SIG-M5 treated with dmso at 0.1 percent for 504 hours (cell line): ENCODE data around the gene C3AR1.

Experiments used
- DNase-seq: peaks from one replicate; lab custom pipeline; 2025; ENCODE audit not compliant: unreplicated experiment; lab: John Stamatoyannopoulos, UW

The C3AR1 gene

DNA sequence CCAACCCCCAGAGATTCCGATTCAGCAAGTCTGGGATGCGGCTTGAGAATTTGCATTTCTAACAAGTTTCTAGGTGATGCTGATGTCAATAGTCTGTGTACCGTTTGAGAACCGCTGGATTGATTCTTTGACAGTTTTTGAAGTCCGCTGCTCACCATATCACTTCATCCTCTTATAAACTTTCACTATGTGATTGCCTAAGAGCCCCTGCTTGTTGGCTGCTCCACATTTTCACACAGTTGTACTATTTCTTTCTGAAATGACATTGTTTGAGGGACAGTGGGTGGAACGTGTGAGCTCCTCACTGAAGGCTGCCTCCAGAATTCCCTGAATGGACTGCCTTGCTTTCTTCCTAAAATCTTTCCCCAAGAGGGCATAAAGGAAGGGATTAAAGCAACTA, 7.7 kb downstream of the C3AR1 start:
- DNase-seq: peak; percentile 68

DNA sequence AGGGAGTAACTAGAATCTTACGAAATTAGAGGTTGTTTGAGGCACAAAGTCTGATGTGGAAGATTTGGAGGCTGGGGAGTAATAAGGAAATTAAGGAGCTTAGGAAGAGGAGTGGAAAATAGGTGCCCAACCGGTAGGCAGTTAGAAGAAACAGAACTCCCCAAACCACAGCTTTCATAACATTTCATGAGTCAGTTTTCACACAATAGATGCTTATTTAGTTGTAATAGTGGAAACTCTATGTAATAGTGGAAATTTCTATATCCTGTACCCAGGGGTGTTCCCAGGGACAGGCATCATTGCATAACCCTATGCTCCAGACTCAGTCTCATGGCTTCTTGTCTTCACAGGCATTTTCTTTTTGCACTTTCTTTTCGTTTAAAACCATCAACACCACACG, 8.3 kb downstream of the C3AR1 start:
- peak; percentile 98 for DNase-seq

DNA sequence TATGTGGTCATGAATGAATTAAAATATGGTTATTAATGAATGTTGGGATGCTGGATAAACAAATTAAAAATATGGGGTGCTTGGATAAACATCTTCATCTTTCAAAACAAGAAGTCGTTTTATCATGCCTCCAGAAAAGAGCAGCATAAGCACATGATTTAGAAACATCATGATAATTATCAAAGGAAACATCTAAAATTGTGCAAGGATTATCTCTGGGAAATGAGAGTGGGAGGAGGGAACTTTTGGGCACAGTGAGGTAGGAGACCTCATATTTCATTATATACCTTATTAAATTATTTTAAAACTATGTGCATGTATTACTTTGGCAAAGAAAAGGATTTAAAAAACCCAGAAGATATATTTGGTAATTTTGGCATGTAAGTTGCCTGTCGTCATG, 8.9 kb downstream of the C3AR1 start:
- no peak for DNase-seq

DNA sequence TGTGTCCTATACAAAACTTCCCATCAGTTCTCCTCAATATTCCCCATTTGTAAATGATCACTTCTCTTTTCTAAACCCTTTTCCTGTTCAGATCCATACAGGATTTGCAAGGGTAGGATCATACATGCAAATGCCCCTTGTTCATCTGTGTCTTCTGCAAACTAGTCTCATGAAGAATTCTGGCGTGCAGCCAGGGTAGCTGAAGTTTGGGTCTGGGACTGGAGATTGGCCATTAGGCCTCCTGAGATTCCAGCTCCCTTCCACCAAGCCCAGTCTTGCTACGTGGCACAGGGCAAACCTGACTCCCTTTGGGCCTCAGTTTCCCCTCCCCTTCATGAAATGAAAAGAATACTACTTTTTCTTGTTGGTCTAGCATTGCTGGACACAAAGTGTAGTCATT, 11.3 kb downstream of the C3AR1 start:
- no peak for DNase-seq

DNA sequence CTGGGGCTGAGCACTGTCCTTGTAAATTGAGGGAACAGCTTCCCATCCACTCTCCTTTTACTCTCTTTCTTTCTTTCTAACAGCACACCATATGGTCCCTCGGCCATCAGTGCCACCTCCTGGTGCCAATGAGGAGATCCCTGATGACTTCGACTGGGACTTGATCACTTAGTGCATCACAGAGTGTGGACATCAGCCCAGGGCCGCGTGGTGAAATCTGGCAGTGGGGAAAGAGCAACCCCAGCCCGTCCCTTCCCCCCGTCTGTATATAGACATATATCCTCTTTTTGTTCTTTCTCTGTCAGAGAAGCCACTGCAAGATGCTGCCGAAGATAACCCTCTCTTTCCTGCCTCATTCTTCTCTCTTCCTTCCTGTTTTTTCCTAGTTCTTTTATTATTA, 13.5 kb downstream of the C3AR1 start:
- peak; percentile 85 for DNase-seq

DNA sequence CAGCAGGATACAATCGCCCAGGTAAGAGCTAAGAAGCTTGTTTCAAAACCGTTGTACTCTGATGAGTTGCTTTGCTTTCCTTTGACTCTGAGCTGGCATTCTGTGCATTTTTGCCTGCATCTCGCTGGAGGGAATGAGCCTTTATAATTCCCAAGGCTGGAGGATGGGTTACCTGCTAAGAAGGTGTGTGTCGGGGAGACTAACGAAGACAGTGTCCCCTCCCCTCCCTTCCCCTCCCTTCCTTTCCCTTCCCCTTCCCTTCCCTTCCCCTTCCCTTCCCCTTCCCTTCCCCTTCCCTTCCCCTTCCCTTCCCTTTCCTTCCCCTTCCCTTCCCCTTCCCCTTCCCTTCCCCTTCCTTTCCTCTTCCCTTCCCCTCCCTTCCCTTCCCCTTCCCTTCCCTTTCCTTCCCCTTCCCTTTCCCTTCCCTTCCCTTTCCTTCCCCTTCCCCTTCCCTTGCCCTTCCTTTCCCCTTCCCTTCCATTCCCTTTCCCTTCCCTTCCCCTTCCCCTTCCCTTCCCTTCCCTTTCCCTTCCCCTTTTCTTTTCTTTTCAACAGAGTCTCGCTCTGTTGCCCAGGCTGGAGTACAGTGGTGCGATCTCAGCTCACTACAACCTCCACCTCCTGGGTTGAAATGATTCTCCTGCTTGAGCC, 15.4 kb downstream of the C3AR1 start:
- no peak for DNase-seq

DNA sequence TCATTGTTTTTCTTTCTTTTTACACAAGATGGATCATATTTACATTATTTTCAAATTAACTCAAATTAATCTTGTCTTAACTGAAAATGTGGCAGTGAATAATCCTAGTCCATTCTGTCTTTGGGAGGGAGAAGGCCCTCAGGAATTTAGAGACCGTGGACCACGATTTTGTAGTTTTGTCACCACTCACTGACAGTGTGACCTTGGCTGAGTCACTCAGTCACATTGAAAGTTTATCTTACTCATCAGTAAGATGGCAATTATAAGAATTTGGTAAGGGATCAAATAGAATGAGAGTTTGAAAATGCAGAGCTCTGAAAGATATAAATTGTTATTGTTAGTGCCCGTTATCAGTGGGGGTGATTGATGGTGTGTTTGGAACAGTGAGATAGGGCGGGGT, 17.3 kb downstream of the C3AR1 start:
- DNase-seq: no peak

DNA sequence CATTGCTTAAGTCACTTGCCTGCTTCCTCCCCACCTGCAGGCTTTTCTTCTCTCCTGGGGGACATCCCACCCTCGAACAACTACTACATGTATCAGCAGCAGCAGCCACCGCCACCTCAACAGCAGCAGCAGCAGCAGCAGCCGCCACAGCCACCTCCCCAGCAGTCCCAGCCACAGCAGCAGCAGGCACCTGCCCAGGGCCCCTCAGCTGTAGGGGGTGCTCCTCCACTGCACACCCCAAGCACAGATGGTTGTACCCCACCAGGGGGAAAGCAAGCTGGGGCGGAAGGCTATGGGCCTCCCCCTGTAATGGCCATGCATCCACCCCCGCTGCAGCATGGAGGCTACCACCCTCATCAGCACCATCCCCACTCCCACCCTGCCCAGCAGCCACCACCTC, 18.3 kb downstream of the C3AR1 start:
- DNase-seq: no peak

DNA sequence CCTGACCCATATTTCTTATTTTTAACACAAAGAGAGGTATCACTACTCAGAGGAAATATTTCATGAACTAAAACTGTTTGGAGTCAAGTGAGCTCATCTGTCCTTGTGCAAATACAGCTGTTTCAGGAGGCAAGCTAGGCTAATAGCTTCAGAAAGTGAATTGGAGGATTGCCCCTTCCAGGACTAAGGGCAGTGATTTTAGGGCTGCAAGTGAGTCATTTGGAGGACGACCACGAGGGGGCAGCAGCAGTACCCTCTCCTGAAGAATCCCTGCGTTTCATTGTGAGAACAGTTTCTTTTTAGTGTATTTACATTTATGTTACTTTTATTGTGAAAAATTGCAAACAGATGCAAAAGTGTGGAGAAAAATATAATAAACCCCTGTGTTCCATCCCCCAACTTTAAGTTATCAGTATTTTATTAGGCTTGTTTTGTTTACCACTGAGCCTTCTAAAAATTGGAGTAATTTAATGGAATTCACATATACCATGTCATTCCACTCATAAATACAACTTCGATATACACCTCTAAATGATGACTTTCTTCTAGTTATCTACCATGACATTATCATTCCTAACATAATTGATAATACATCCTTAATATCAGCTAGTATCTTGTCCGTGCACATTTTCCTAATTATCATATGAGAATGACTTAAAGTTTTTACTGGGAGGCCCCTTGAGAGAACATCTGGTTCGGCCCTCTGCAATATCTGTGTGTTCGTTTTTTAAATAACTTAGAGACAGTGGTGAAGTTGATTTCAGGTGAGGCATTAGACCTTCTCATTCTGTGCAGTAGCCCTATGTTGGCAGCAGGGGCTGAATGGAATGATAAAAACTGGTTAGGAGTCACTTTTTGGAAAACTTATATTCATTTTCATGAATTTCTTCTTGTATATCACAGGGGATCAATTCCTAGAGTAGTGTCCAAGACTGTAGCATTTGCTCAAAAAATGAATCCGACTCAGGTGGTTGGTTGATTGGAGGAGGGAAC, 19.9 kb downstream of the C3AR1 start:
- DNase-seq: peak; percentile 81

DNA sequence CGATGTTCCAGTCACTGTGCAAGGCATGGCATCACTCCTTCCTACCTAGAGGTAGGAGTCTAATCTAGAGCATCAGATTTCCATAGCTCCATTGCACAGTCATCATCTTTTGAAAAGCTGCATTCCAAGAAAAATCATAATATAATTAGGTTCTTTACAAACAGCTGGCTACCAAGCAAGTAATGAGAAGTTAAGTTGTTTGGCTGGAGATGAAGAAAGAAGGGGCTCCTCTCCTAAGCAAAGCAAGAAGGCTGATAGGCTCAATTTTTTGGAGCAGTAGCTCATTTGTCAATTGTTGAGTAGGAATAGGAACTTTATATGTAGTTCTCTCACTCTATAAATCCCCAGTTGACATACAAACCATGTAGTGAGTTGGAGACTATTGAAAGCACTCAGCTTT, 25.4 kb downstream of the C3AR1 start:
- no peak for DNase-seq

DNA sequence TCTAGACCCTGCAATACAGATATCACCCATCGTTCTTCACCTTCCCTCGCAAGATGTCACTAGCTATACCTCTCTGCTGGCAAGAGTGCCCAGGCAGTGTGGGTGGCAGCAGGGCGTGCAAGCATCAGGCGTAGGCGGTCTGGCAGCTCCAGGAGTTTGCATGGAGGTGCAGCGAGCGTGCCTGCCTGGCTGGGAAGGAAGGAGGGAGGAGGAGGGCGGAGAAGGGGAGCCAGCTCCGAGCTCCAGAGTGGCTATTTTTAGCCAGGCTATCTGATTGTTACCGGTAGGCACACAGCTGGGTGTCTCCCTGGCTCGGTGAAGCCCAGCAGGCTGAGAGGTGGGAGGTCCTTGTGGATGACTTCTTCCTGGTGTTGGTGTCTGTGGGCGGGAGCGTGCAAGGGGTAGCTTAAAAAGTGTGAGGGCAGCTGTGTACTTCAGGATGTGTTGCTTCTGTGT, 27.5 kb downstream of the C3AR1 start:
- no peak for DNase-seq

DNA sequence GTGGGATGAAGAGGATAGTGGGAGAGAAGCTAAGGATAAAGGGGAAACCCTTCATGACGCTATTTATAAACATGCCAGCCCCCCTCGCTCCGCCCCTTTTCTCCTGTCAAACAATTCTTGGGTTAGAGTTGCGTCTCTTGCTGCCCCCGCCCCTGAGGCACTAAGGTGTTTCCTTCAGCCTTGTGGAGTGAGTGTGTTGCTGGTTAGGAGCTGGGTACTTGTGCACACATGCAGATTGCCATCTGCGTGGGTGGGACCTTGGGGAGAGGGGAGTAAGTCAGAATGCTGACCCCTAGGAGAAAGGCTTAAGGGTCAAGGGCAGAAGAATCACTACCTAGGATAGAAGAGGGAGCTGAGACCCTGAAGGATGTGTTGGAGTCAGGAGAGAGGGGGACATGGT, 28.2 kb downstream of the C3AR1 start:
- DNase-seq: no peak

DNA sequence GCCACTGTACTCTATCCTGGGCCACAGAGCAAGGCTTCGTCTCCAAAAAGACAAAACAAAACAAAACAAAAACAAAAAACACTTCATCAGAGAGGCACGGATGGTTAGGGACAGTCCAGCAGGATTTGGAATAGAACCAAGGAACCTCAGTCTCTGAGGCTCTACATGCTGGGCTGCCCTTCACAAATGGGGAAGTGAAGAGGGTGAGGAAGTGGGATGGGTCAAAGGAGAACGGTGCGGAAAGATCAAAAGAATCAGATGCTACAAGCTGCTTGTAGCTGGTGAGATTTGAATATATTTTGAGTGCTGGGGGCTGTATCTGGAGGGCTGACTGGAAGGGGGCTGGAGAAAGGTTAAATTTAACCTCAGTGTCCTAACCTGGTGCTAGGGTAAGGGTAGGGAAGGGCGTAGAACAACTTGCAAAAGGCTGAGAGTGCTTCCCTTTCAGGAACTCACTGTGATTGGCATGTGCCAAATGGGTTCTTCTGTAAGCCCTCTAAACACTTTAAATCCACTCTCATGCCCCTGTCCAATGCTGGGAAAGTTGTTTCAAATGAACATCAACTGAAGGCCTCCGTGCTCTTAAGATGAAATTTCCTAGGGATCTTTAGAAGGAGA, 29.0 kb downstream of the C3AR1 start:
- DNase-seq: peak; percentile 66

DNA sequence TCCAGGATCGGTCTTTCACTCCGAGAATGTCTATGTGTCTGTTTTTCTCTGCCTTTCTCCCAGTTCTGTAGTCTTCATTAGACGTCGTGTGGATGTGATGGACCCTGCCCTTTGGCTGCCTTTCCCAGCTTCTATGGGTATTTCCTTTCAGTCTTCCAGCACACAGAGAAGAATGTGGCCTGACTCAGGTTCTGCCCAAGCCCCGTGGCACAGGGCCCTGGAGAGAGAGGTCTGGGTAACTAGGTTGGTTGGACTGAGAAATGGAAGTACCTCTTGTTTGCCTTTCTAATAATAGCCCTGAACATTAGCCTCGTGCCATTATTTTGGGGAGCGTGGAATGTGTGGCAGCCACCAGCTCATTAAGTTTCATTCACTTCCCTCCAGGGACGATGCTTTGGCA, 29.8 kb downstream of the C3AR1 start:
- DNase-seq: no peak

DNA sequence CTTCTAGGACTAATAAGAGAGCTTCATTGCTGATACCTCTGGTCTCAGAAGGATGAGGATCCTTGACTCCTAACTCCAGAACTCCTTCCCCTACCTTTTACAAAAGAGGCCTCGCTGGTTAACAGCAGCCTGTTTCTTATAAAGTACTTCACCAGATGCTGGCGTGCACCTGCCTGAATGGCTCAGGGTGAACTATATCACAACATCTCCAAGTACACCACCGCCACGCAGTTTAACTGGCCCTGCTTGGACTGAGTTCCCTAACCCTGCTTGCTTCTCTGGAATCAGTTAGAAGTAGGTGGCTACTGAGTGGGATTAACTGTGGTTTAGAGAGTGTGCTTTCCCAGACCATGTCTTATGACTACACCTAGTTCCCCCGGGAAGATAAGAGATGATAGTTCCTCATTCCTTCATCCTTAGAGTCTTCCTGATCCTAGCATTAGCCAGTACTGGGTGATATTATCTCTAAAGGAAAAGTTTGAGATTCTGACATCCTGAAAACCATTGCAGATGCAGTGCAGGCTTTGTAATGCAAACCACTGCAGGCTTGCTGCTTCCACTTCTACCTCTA, 30.6 kb downstream of the C3AR1 start:
- no peak for DNase-seq

DNA sequence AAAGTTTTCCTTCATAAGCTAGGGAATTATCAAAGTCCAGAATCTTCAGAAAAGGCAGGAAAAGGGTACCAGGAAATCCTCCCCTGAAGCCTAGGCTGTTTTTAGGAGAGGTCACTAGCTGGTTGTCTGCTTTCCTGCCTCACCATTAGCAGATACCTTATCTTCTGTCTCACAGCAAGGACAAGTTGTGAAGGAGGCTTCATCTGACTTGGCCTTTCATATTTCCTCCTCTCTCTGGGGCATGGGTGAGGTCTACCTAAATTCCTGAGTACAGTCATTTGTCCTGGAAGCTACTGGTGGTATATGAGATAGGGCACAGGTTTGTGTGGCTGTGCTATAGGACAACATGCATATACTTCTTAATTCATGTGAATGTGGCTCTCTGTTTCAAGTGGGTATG, 31.4 kb downstream of the C3AR1 start:
- DNase-seq: no peak

DNA sequence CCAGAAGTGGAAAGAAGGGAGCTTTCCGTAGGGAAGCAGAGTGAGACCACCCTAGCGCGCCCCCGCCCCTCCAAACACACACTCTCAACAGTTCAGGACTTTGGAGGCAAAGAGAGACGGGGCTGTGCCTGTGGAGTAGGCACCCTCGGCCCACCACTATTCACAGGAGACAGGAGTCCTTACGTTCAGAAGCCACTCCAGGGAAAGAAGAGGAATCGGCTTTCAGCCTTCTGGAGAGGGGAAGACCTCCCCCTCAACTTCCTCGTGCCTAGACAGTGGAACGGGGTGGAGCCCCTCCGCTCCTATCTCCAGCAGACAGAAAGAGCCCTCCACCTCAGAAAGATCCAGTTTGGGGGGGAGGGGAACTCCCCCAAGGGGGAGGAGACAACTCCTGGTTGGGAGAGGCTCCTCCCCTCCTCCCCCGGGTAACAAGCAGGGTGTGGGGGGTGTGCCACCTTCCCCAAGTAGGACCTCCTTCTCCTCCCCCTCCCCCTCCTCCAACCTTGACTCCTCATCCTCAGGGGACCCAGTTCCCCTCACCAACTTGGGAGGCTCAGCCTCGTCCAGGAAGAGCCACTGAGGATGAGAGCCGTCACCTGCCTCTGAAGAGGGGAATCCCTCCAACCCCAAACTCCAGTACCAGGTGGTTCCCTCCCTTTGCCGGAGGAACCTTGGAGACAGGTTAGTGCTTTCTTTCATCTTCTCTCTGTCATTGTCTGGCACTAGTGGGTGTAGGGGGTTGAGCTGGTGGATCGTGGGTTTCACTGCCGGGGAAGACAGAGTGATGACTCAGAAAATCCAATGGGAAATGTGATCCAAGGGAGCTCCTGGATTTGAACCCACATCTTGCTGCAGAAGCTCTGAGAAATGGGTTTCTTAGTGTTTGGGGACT, 32.8 kb downstream of the C3AR1 start:
- DNase-seq: peak; percentile 46

DNA sequence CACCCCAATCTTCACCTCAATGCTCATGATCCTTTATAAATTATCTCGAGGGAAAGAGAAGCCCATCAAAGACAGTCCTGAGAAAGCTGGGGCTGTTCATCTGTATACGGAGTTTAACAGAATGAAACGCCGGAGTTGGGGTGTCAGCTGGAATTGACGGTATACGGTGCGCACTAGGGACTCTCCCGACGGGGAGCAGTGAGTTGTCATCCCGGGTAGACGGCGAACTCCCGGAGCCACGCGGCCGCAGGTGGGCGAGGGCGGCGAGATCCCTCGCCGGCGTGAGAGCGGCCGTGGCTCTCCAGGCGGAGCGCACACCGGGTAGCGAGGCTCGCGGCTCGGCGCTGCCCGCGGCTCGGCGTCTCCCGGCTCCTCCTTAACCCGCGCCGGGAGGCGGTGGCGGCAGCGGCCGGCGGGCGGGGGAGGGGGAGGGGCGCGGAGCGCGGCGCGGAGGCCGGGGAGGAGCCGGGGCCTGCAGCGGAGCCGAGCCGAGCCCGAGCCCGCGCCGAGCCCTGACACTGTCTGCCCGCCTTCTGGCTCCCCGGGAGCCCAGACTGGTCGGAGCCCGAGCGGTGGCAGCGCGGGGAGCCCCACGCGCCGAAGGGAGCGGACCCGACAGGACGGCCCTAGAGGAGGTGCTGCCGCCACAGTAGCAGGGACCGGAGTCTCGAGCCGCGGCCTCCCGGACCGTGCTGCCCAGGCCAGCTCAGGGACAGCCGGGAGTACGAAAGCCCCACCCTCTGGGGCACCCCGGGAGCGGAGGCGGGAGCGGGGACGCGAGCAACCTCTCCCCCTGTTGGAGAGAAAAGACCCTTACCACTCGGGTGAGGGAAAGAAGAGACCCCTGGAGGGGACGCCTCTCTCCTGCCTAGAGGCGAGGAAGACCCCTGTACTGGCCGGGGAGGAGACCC, 33.7 kb downstream of the C3AR1 start, which contains the start of gene FOXJ2:
Gene FOXJ2, plus strand, starts transcription at position 475 of the 911 bp plus-strand sequence. CDS start 7,117 bp downstream, outside the sequence.
- DNase-seq: peak; percentile 54

DNA sequence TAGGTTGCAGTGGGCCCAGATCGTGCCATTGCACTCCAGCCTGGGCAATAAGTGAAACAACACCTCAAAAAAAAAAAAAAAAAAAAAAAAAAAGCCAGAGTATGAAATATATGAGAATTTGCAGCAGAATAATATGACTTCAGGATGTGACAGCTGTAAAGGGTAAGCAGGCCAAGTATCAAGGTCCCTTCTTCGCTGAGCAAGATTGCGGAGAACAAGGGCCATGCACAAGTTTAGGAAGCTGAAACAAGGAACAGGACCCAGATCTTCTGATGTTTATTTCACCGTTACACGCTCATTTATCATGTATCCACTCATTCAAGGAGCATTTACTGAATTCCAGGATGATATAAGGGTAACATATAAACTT, 34.3 kb downstream of the C3AR1 start:
- no peak for DNase-seq
